ENCODE data around the gene EXOC3L1.

EXOC3L1 gene

GRCh38 chr16:67166598-67167168, 23.3 kb downstream of the EXOC3L1 start:
- H3K9me3 ChIP-seq (ENCODE audit: insufficient read depth, low read depth, low read length), result no peaks in the 10 kb centered on the region
- no peak overlapping the region for H3K4me3 ChIP-seq (ENCODE audit: low read length)

DNA sequence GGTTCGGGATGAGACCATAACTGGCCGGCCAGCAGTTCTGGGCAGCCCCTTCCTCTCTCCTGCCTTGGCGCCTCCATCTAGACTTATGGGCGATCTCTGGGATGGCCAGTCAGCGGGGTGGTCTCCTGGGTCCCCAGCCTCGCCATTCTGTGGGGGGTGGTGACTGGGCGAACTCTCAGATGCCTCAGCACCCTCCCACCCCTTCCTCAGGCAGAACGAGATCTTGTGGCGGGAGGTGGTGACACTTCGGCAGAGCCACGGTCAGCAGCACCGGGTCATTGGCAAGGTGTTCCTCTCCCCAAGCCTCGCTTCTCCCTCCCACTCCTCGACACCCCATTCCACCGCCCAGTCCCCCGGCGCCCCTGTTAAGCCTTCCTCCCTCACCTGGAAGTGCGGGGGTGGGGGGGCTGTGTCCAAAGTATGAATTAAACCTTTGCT, 23.8 kb downstream of the EXOC3L1 start:
- WGBS, result 19% methylated on average over 16 of the region's 18 CpGs
- no peak overlapping the region for H3K9ac ChIP-seq (ENCODE audit: low read depth, low read length)
- no peaks in the 10 kb centered on the region for H3K9me3 ChIP-seq (ENCODE audit: insufficient read depth, low read depth, low read length)
- H3K27ac ChIP-seq (ENCODE audit: low read depth, low read length), result no peak overlapping the region
- peaks cover 96% of the 10 kb centered on the region for H3K27me3 ChIP-seq (ENCODE audit: insufficient read depth, low read length)
- H3K4me3 ChIP-seq (ENCODE audit: low read length), result no peak overlapping the region
- no peaks in the 10 kb centered on the region for H3K36me3 ChIP-seq (ENCODE audit: insufficient read depth, low read length)
- H3K4me1 ChIP-seq (ENCODE audit: insufficient read depth, low read length), result peaks cover 5% of the 10 kb centered on the region

More at GRCh38 chr16:67166598-67167168, 23.3 kb downstream of the EXOC3L1 start:
- Histone ChIP-seq H3K4me1 (ENCODE audit: insufficient read depth, low read length) (peaks cover 5% of the 10 kb centered on the region), H3K27me3 (ENCODE audit: insufficient read depth, low read length) (peaks cover 96% of the 10 kb centered on the region), H3K27ac (ENCODE audit: low read depth, low read length) (no peak overlapping the region), H3K9ac (ENCODE audit: low read depth, low read length) (no peak overlapping the region), H3K36me3 (ENCODE audit: insufficient read depth, low read length) (no peaks in the 10 kb centered on the region)
- 66% methylated on average over 5 of the region's 5 CpGs for WGBS

- no peaks in the 10 kb centered on the region for H3K9me3 ChIP-seq (ENCODE audit: insufficient read depth, low read depth, low read length)
- no peak overlapping the region for H3K9ac ChIP-seq (ENCODE audit: low read depth, low read length)
- WGBS, result 5% methylated on average over 85 of the region's 85 CpGs
- no peaks in the 10 kb centered on the region; the same call in 1 of the 2 replicates for H3K4me1 ChIP-seq (ENCODE audit: insufficient read depth, low read length)
- peak overlapping the region; percentile 29; the same call in 1 of the 2 replicates for H3K4me3 ChIP-seq (ENCODE audit: low read length)
- H3K27ac ChIP-seq (ENCODE audit: low read depth, low read length), result no peak overlapping the region
- H3K36me3 ChIP-seq (ENCODE audit: insufficient read depth, low read length), result no peaks in the 10 kb centered on the region
- H3K27me3 ChIP-seq (ENCODE audit: insufficient read depth, low read length), result peaks cover 98% of the 10 kb centered on the region
Measured at GRCh38 chr16:67165121-67166078, 24.5 kb downstream of the EXOC3L1 start.

DNA sequence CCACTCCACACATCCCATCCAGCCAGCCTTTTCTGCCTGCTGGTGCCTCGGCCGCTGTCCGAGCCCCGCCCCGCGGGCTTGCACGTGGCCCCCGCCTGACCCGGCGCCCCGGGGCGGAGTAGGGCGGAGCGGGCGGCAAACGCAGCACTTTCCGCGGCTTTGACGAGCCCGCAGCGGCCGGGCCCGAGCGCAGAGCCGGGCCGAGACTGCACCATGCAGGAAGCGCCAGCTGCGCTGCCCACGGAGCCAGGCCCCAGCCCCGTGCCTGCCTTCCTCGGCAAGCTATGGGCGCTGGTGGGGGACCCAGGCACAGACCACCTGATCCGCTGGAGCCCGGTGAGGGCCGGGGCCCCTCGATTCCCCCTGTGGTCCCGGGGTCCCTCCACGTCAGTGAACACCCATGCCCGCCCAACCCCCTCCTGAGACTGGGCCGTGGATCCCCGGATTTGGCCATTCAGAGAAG, 25.3 kb downstream of the EXOC3L1 start, which contains the start of gene HSF4:
TSS of gene HSF4 (plus strand) at position 147 of the 463 bp plus-strand sequence. CDS start at position 214, 67 bp downstream.
- no peak within 1 kb of the TSS for H3K9ac ChIP-seq (ENCODE audit: low read depth, low read length)
- H3K4me1 ChIP-seq (ENCODE audit: insufficient read depth, low read length), result no peaks in the 10 kb centered on the region; the same call in 1 of the 2 replicates
- WGBS, result 3% methylated on average over 41 of the region's 41 CpGs
- H3K9me3 ChIP-seq (ENCODE audit: insufficient read depth, low read depth, low read length), result no peaks in the 10 kb centered on the region
- peaks cover 100% of the 10 kb centered on the region for H3K27me3 ChIP-seq (ENCODE audit: insufficient read depth, low read length)
- no peaks in the 10 kb centered on the region for H3K36me3 ChIP-seq (ENCODE audit: insufficient read depth, low read length)
- H3K4me3 ChIP-seq (ENCODE audit: low read length), result peak within 1 kb of the TSS; percentile 44; the same call in 1 of the 2 replicates
- no peak within 1 kb of the TSS for H3K27ac ChIP-seq (ENCODE audit: low read depth, low read length)

DNA sequence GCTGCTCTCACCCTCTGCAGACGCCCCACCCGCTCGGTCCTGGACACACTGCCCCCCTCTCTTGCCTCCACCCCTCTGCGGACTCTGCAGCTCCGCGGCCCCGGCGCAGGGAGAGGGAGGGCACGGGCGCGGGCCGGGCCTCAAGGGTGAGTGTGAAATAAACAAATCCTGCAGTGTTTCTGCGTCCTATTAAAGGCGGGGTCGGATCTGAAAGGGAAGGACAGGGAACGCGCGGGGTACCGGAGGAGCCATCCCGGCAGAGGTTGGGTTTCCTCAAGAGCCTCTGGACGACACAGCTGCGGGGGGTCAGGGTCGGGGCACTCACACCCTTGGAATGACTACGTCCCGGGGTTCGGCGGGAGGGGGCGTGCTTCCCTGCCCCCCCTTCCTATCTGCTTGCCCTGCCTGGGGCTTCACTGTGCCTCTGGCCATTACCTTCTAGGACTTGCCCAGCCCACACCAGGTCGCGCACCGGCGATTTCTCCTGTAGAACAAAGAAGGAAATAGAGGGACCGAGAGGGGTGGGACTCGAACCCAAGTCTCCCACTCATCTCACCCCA, 25.9 kb downstream of the EXOC3L1 start:
- H3K4me3 ChIP-seq (ENCODE audit: low read length), result peak overlapping the region; percentile 44; the same call in 1 of the 2 replicates
- no peak overlapping the region for H3K27ac ChIP-seq (ENCODE audit: low read depth, low read length)
- H3K4me1 ChIP-seq (ENCODE audit: insufficient read depth, low read length), result peaks cover 4% of the 10 kb centered on the region; the same call in 1 of the 2 replicates
- H3K9ac ChIP-seq (ENCODE audit: low read depth, low read length), result no peak overlapping the region
- 3% methylated on average over 28 of the region's 34 CpGs for WGBS
- no peaks in the 10 kb centered on the region for H3K36me3 ChIP-seq (ENCODE audit: insufficient read depth, low read length)
- peaks cover 100% of the 10 kb centered on the region for H3K27me3 ChIP-seq (ENCODE audit: insufficient read depth, low read length)
- H3K9me3 ChIP-seq (ENCODE audit: insufficient read depth, low read depth, low read length), result no peaks in the 10 kb centered on the region

- Histone ChIP-seq H3K27ac (ENCODE audit: low read depth, low read length) (no peak overlapping the region), H3K4me3 (ENCODE audit: low read length) (peak overlapping the region; percentile 44), H3K9me3 (ENCODE audit: insufficient read depth, low read depth, low read length) (no peaks in the 10 kb centered on the region), H3K9ac (ENCODE audit: low read depth, low read length) (no peak overlapping the region), H3K27me3 (ENCODE audit: insufficient read depth, low read length) (peaks cover 100% of the 10 kb centered on the region), H3K4me1 (ENCODE audit: insufficient read depth, low read length) (peaks cover 6% of the 10 kb centered on the region; the same call in 1 of the 2 replicates), H3K36me3 (ENCODE audit: insufficient read depth, low read length) (no peaks in the 10 kb centered on the region)
- WGBS, result 2% methylated on average over 99 of the region's 99 CpGs
Measured at GRCh38 chr16:67163164-67163998, 26.6 kb downstream of the EXOC3L1 start.

DNA sequence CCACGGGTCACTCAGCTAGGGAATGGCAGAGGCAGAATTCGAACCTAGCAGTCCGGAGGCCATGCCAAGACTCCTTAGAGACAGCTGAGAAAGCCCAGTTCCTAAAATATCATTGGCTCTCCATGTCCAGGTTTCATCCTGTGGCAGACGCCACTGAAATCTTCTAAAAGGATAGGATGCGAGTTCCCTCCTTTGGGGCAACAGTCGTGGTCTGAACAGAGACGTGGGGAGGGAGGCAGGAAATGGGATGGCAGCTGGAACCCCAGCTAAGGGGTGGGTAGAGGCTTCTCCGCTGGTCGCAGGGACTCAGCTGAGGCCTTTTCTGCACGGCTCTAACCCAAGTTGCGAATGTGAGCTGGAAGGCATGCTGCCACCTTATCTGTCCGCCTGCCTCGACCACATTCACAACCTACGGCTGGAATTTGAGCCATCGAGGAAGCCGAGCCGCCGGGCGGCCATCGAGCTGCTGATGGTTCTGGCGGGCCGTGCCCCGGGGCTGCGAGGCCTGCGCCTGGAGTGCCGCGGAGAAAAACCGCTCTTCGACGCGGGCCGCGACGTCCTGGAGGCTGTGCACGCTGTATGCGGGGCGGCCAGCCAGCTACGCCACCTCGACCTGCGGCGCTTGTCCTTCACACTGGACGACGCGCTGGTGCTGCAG, 27.3 kb downstream of the EXOC3L1 start:
- Histone ChIP-seq H3K27me3 (ENCODE audit: insufficient read depth, low read length) (peaks cover 100% of the 10 kb centered on the region), H3K4me3 (ENCODE audit: low read length) (peak overlapping the region; percentile 44), H3K36me3 (ENCODE audit: insufficient read depth, low read length) (no peaks in the 10 kb centered on the region), H3K4me1 (ENCODE audit: insufficient read depth, low read length) (peaks cover 6% of the 10 kb centered on the region; the same call in 1 of the 2 replicates), H3K27ac (ENCODE audit: low read depth, low read length) (no peak overlapping the region), H3K9me3 (ENCODE audit: insufficient read depth, low read depth, low read length) (no peaks in the 10 kb centered on the region), H3K9ac (ENCODE audit: low read depth, low read length) (no peak overlapping the region)
- 6% methylated on average over 44 of the region's 44 CpGs for WGBS

DNA sequence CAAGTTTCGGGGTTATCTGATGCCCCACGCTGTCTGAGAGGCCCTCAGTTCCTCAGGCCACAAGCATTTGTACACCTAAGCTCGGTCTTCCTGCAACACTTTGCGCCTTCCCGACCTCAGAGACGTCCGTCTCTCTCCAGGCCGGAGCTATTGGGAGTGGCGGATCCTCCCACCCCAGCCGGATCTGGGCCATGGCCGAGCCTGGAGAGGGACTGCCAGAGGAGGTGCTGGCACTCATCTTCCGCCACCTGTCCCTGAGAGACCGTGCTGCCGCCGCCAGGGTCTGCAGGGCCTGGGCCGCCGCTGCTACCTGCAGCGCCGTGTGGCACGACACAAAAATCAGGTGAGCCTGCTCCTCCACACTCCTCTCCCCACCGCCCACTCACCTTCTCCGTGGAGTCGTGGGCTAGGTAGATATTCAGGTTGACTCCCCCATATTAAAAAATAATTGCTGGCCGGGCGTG, 28.3 kb downstream of the EXOC3L1 start:
- Histone ChIP-seq H3K9ac (ENCODE audit: low read depth, low read length) (no peak overlapping the region), H3K27ac (ENCODE audit: low read depth, low read length) (no peak overlapping the region), H3K4me3 (ENCODE audit: low read length) (no peak overlapping the region), H3K36me3 (ENCODE audit: insufficient read depth, low read length) (no peaks in the 10 kb centered on the region), H3K27me3 (ENCODE audit: insufficient read depth, low read length) (peaks cover 100% of the 10 kb centered on the region), H3K4me1 (ENCODE audit: insufficient read depth, low read length) (peaks cover 6% of the 10 kb centered on the region; the same call in 1 of the 2 replicates), H3K9me3 (ENCODE audit: insufficient read depth, low read depth, low read length) (no peaks in the 10 kb centered on the region)
- WGBS, result 21% methylated on average over 25 of the region's 25 CpGs

DNA sequence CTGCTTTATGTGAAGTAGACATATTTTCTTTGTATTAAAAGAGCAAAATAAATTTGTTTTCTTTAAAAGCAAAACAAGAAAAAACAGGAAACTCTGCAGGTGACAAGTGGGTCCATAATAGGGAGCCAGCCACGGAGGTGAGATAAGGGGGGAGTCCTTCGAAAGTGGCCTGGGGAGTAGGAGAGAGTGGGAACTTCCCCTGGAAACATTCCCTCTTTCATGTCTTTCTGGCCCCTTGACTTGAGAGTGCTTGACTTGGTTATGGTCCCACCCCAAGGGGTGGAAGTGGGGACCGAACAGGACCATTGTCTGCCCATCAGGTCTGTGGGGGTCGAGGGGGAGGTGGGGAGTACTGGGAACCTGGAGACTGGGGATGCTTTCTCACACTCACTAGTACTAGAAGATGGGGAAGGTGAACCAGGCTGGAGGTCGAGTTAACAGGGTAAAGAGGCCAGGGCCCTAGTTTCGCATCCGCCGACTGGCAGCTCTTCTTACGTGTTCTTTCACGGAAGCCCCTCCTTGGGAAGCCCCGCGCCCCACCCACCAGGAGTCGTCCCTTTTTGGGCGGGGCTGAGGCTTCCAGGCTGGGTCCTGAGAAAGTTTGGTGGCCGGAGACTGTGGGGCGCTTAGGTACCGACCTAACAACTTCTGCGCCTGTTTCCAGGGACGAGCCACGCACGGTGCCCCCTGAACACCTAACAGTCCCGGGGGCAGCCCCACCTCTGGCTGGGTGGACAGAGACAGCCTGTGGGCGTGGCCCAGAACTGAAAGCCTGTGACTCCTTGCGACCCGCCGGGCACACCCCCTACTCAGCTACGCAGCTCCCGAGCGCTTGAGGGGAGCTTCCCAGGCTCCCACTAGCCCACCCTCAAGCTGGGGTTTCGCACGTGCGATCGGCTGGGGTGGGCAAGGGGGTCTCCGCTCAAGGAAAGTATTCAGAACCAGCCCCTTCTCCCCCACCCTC, 31.0 kb downstream of the EXOC3L1 start:
- Histone ChIP-seq H3K4me3 (ENCODE audit: low read length) (peak overlapping the region; percentile 65), H3K9me3 (ENCODE audit: insufficient read depth, low read depth, low read length) (no peaks in the 10 kb centered on the region), H3K36me3 (ENCODE audit: insufficient read depth, low read length) (no peaks in the 10 kb centered on the region), H3K27me3 (ENCODE audit: insufficient read depth, low read length) (peaks cover 100% of the 10 kb centered on the region), H3K4me1 (ENCODE audit: insufficient read depth, low read length) (0 out of 2 replicates have a peak, but pooled peaks cover 6% of the 10 kb centered on the region), H3K27ac (ENCODE audit: low read depth, low read length) (no peak overlapping the region), H3K9ac (ENCODE audit: low read depth, low read length) (no peak overlapping the region)
- 7% methylated on average over 34 of the region's 34 CpGs for WGBS
